Transverse colon (tissue), 4 donors: ENCODE results near the gene ZNF506.

Experiments used
- CTCF ChIP-seq, 5 experiments: fragments of 200-600 bp in 3 of 5; fragments of 450-650 bp in 2 of 5; sonication (generic) in 3 of 5; IDR thresholded peaks; 1 replicate in 2 of 5; 2 replicates in 3 of 5; pipeline ENCODE4 v1.5.1; 2016 to 2017; ENCODE audit warnings: antibody characterized with exemption in 5 of 5, inconsistent platforms in 3 of 5, mild to moderate bottlenecking in 2 of 5, moderate library complexity in 1 of 5
- EP300 ChIP-seq: sonication (generic); formaldehyde crosslinking; IDR thresholded peaks from one replicate; pipeline ENCODE4 v1.6.1; 2017; ENCODE audit warnings: antibody characterized with exemption, low read depth
- POLR2A ChIP-seq: fragments of 450-650 bp; IDR thresholded peaks from one replicate; pipeline ENCODE4 v1.6.1; 2016; ENCODE audit warnings: antibody characterized with exemption, mild to moderate bottlenecking, moderate library complexity
- POLR2AphosphoS5 ChIP-seq, 3 donors: sonication (generic); formaldehyde crosslinking; IDR thresholded peaks; one replicate each; pipeline ENCODE4 v1.6.1; 2016; ENCODE audit warnings: antibody characterized with exemption in 3 of 3

DNA sequence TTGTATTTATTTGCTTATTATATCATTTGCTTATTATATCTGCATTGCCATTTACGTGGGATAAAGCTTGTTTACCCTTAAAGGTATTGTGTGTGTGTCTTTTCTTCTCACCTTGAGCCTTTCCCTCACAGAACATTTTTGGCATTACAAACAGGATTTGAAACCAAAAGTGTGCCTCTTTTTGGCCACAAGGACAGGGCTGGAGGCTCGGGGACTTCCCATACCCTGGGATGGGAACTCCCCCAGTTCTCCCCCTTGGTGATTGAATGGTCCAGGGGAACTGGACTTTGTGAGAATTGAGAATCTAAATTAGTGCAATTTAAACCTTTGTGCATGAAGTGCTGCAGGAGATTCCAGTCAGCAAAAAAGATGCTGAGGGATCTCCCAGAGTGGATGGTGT lies 2.4 kb upstream of the ZNF506 start:
- TF ChIP-seq POLR2AphosphoS5 (IDR thresholded peaks at IDR 0.05) (no peak), POLR2A (no peak), CTCF (IDR thresholded peaks at IDR 0.05) (no peak), EP300 (no peak)
